Cardiac ventricle fibroblast (primary cell): ENCODE data around the gene CISD2. TPM values are rescaled to one million over a fixed set of nuclear protein-coding genes. Genes with fewer than 3 reads are reported as not detected.

Experiments
- total RNA-seq: library from RNA; depleted of rRNA; stranded (reverse); fragments of >200 nt; gene quantifications from 2 replicates; pipeline ENCODE4 v1.2.3, GENCODE V29; 2015

CISD2 gene, protein sequence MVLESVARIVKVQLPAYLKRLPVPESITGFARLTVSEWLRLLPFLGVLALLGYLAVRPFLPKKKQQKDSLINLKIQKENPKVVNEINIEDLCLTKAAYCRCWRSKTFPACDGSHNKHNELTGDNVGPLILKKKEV
- 12.7 and 15.9 TPM in 2 replicates for total RNA-seq

GRCh38 chr4:102868781-102869568 is at the start of gene CISD2:
TSS of gene CISD2 (plus strand) at chr4:102868992. CDS start at chr4:102869085, 93 bp downstream.

DNA sequence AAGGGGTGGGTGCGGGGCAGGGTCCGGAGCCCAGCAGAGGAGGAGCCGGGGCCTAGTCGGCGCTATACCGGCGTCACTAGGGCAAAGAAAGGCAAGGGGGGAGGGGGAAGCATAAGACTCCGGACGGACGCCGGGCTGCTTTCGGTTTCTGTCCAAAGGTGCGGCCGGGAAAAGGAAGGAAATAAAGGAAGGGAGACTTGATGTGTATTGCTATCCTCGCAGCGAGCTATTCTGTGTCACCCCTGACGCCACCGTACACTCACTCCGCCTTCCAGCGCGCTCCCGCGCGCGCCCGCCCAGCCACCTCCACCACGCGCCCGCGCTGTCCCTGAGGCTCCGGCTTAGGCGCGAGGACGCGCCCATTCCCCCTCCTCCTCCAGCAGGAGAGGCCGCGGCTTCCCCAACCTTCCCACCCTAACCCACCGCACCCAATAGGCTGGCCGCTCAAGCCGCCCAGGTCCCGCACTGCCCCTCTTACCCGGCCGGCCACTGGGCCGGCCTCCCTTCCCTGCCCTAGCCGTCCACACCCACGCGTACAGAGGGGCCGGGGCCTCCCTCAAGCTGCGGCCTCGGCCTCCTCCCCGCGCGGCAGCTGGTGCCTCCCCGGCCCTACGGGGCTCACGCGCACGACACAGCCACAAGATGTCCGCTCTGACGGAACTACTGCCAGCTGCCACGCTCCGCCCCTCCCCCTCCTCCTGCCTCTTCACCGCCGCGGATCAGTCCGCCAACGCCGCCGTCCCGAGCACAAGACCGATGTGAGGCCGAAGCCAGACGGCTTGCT is 41.7 kb upstream of the CISD2 start, which contains the start of gene UBE2D3:
Gene UBE2D3 (minus strand): TSS at position 662 of the 784 bp plus-strand sequence. CDS start 1,043 bp downstream, outside the sequence.

Other genes with a start within 250 kb of the CISD2 start
- gene MANBA, start 108.0 kb upstream of the CISD2 start, total RNA-seq, result 31.8 and 34.8 TPM in 2 replicates
- gene UBE2D3, start 41.4 kb upstream of the CISD2 start, total RNA-seq, result 235 and 241 TPM in 2 replicates
- gene SLC9B1, start 150.7 kb downstream of the CISD2 start, total RNA-seq, result 0.25 and 0.34 TPM in 2 replicates
- gene SLC9B2, start 207.8 kb downstream of the CISD2 start, total RNA-seq, result 12.3 and 12.4 TPM in 2 replicates
- gene BDH2, start 230.8 kb downstream of the CISD2 start, total RNA-seq, result 59.5 and 66.9 TPM in 2 replicates